Heart left ventricle (tissue), 13 donors: ENCODE results near the gene KRAS.

ENCODE experiments used
- CTCF ChIP-seq, 12 donors: fragments of 200-600 bp; sonication (generic) in 4 of 12; IDR thresholded peaks; one replicate each; pipeline versions ENCODE4 v1.5.0 to v1.8.0; 2018 to 2022; ENCODE audit warnings: antibody characterized with exemption in 12 of 12, mild to moderate bottlenecking in 5 of 12
- POLR2A ChIP-seq, 2 donors: fragments of 450-650 bp; IDR thresholded peaks; one replicate each; pipeline ENCODE4 v1.6.1; 2017; ENCODE audit warnings: antibody characterized with exemption in 2 of 2, mild to moderate bottlenecking in 2 of 2, moderate library complexity in 2 of 2
- donor health status: ischemic (EF 13 %, LVEDD 7.1; RV severe dilation, severe dysfunction).
- donor health status: DM: no; HTN: yes; CAD: no.
- donor health status: DM: no; HTN: no; CAD: no.
- donor health status: ischemic (EF 25% LVEDD 6.9; RV normal size, moderate dysfunction).
- donor health status: ischemic (EF 25% LVEDD 5.7; RV mildly dilated, moderate dysfunction).
- donor health status: ischemic (EF 35%, LVEDD 5.7; RV mildly dilated, moderate dysfunction).
- donor health status: nonischemic (EF 11% LVEDD 7.7; RV severe dilation, severe dysfunction).
- donor health status: DM: yes; HTN: yes; CAD: no.
- donor health status: PGD.
- donor health status: ischemic (EF 29% LVEDD 5.4; RV normal size, mild dysfunction).
- donor health status: nonischemic (EF 23%, LVEDD 6.1; RV moderate dilation, normal function).

- TF ChIP-seq CTCF (IDR thresholded peaks at IDR 0.05) (no peak), POLR2A (IDR thresholded peaks at IDR 0.05) (no peak)
Observed at GRCh38 chr12:25194214-25194613, 56.5 kb downstream of the KRAS start.
